ENCODE data around the gene IFT80.
"Not testable (repeated sequence)": the region's sequence is repeated elsewhere in the genome, so short reads cannot be mapped to it uniquely, and the experiment has no call there.

Gene IFT80

GRCh38 chr3:160330690-160331089 lies 68.3 kb downstream of the IFT80 start:
- Histone ChIP-seq H3K27ac (ENCODE audit: low read depth in 2 of 2, low read length in 2 of 2) (no peak overlapping the region), H3K9me3 (ENCODE audit: control insufficient read depth in 2 of 2, low read length in 2 of 2) (no peaks in the 10 kb centered on the region), H3K4me1 (ENCODE audit: control insufficient read depth in 2 of 2, insufficient read depth in 2 of 2, low read length in 2 of 2) (no peaks in the 10 kb centered on the region), H3K36me3 (ENCODE audit: control insufficient read depth in 2 of 2, insufficient read depth in 2 of 2, low read length in 2 of 2) (no peaks in the 10 kb centered on the region), H3K27me3 (ENCODE audit: control insufficient read depth in 2 of 2, insufficient read depth in 2 of 2, low read length in 2 of 2) (no peaks in the 10 kb centered on the region), H3K9ac (ENCODE audit: low read depth in 1 of 2, low read length in 2 of 2) (no peak overlapping the region), H3K4me3 (ENCODE audit: low read length in 2 of 2) (no peak overlapping the region)

GRCh38 chr3:160330109-160330508 lies 68.9 kb downstream of the IFT80 start:
- Histone ChIP-seq H3K4me3 (ENCODE audit: low read length in 2 of 2) (no peak overlapping the region), H3K27me3 (ENCODE audit: control insufficient read depth in 2 of 2, insufficient read depth in 2 of 2, low read length in 2 of 2) (no peaks in the 10 kb centered on the region), H3K27ac (ENCODE audit: low read depth in 2 of 2, low read length in 2 of 2) (no peak overlapping the region), H3K4me1 (ENCODE audit: control insufficient read depth in 2 of 2, insufficient read depth in 2 of 2, low read length in 2 of 2) (no peaks in the 10 kb centered on the region), H3K9ac (ENCODE audit: low read depth in 1 of 2, low read length in 2 of 2) (no peak overlapping the region), H3K9me3 (ENCODE audit: control insufficient read depth in 2 of 2, low read length in 2 of 2) (no peaks in the 10 kb centered on the region), H3K36me3 (ENCODE audit: control insufficient read depth in 2 of 2, insufficient read depth in 2 of 2, low read length in 2 of 2) (no peaks in the 10 kb centered on the region)

- not testable (repeated sequence) for H3K4me1 ChIP-seq (ENCODE audit: control insufficient read depth in 2 of 2, insufficient read depth in 2 of 2, low read length in 2 of 2); H3K4me3 ChIP-seq (ENCODE audit: low read length in 2 of 2); H3K9me3 ChIP-seq (ENCODE audit: control insufficient read depth in 2 of 2, low read length in 2 of 2); H3K36me3 ChIP-seq (ENCODE audit: control insufficient read depth in 2 of 2, insufficient read depth in 2 of 2, low read length in 2 of 2); H3K9ac ChIP-seq (ENCODE audit: low read depth in 1 of 2, low read length in 2 of 2); H3K27ac ChIP-seq (ENCODE audit: low read depth in 2 of 2, low read length in 2 of 2); H3K27me3 ChIP-seq (ENCODE audit: control insufficient read depth in 2 of 2, insufficient read depth in 2 of 2, low read length in 2 of 2)
Measured at GRCh38 chr3:160326286-160326685, 72.7 kb downstream of the IFT80 start.

- H3K27ac ChIP-seq (ENCODE audit: low read depth in 2 of 2, low read length in 2 of 2); H3K27me3 ChIP-seq (ENCODE audit: control insufficient read depth in 2 of 2, insufficient read depth in 2 of 2, low read length in 2 of 2); H3K36me3 ChIP-seq (ENCODE audit: control insufficient read depth in 2 of 2, insufficient read depth in 2 of 2, low read length in 2 of 2); H3K9me3 ChIP-seq (ENCODE audit: control insufficient read depth in 2 of 2, low read length in 2 of 2); H3K9ac ChIP-seq (ENCODE audit: low read depth in 1 of 2, low read length in 2 of 2); H3K4me1 ChIP-seq (ENCODE audit: control insufficient read depth in 2 of 2, insufficient read depth in 2 of 2, low read length in 2 of 2); H3K4me3 ChIP-seq (ENCODE audit: low read length in 2 of 2): not testable (repeated sequence)
Measured at GRCh38 chr3:160321821-160322220, 77.2 kb downstream of the IFT80 start.

GRCh38 chr3:160319322-160319721 lies 79.7 kb downstream of the IFT80 start:
- H3K9me3 ChIP-seq (ENCODE audit: control insufficient read depth in 2 of 2, low read length in 2 of 2) = no peaks in the 10 kb centered on the region
- no peak overlapping the region for H3K9ac ChIP-seq (ENCODE audit: low read depth in 1 of 2, low read length in 2 of 2)
- H3K4me1 ChIP-seq (ENCODE audit: control insufficient read depth in 2 of 2, insufficient read depth in 2 of 2, low read length in 2 of 2) = no peaks in the 10 kb centered on the region
- H3K36me3 ChIP-seq (ENCODE audit: control insufficient read depth in 2 of 2, insufficient read depth in 2 of 2, low read length in 2 of 2) = no peaks in the 10 kb centered on the region
- H3K4me3 ChIP-seq (ENCODE audit: low read length in 2 of 2) = no peak overlapping the region
- H3K27ac ChIP-seq (ENCODE audit: low read depth in 2 of 2, low read length in 2 of 2) = no peak overlapping the region
- no peaks in the 10 kb centered on the region for H3K27me3 ChIP-seq (ENCODE audit: control insufficient read depth in 2 of 2, insufficient read depth in 2 of 2, low read length in 2 of 2)

GRCh38 chr3:160314995-160315394 lies 84.0 kb downstream of the IFT80 start:
- Histone ChIP-seq H3K27me3 (ENCODE audit: control insufficient read depth in 2 of 2, insufficient read depth in 2 of 2, low read length in 2 of 2) (no peaks in the 10 kb centered on the region), H3K4me3 (ENCODE audit: low read length in 2 of 2) (no peak overlapping the region), H3K9me3 (ENCODE audit: control insufficient read depth in 2 of 2, low read length in 2 of 2) (no peaks in the 10 kb centered on the region), H3K4me1 (ENCODE audit: control insufficient read depth in 2 of 2, insufficient read depth in 2 of 2, low read length in 2 of 2) (no peaks in the 10 kb centered on the region), H3K27ac (ENCODE audit: low read depth in 2 of 2, low read length in 2 of 2) (no peak overlapping the region), H3K36me3 (ENCODE audit: control insufficient read depth in 2 of 2, insufficient read depth in 2 of 2, low read length in 2 of 2) (no peaks in the 10 kb centered on the region), H3K9ac (ENCODE audit: low read depth in 1 of 2, low read length in 2 of 2) (no peak overlapping the region)

- H3K27ac ChIP-seq (ENCODE audit: low read depth in 2 of 2, low read length in 2 of 2) = no peak overlapping the region
- no peak overlapping the region for H3K9ac ChIP-seq (ENCODE audit: low read depth in 1 of 2, low read length in 2 of 2)
Measured at GRCh38 chr3:160312014-160312624, 86.9 kb downstream of the IFT80 start.

GRCh38 chr3:160302806-160303205 lies 96.2 kb downstream of the IFT80 start:
- H3K4me3 ChIP-seq (ENCODE audit: low read length in 2 of 2) = no peak overlapping the region
- peaks cover 4 to 6% of the 10 kb centered on the region in 2 donors for H3K36me3 ChIP-seq (ENCODE audit: control insufficient read depth in 2 of 2, insufficient read depth in 2 of 2, low read length in 2 of 2)
- H3K27me3 ChIP-seq (ENCODE audit: control insufficient read depth in 2 of 2, insufficient read depth in 2 of 2, low read length in 2 of 2) = no peaks in the 10 kb centered on the region
- H3K4me1 ChIP-seq (ENCODE audit: control insufficient read depth in 2 of 2, insufficient read depth in 2 of 2, low read length in 2 of 2) = no peaks in the 10 kb centered on the region
- no peak overlapping the region for H3K9ac ChIP-seq (ENCODE audit: low read depth in 1 of 2, low read length in 2 of 2)
- no peak overlapping the region for H3K27ac ChIP-seq (ENCODE audit: low read depth in 2 of 2, low read length in 2 of 2)
- no peaks in the 10 kb centered on the region for H3K9me3 ChIP-seq (ENCODE audit: control insufficient read depth in 2 of 2, low read length in 2 of 2)

More at GRCh38 chr3:160312014-160312624, 86.9 kb downstream of the IFT80 start:
- Histone ChIP-seq H3K27me3 (ENCODE audit: control insufficient read depth in 2 of 2, insufficient read depth in 2 of 2, low read length in 2 of 2) (no peaks in the 10 kb centered on the region), H3K4me3 (ENCODE audit: low read length in 2 of 2) (no peak overlapping the region), H3K4me1 (ENCODE audit: control insufficient read depth in 2 of 2, insufficient read depth in 2 of 2, low read length in 2 of 2) (no peaks in the 10 kb centered on the region), H3K9me3 (ENCODE audit: control insufficient read depth in 2 of 2, low read length in 2 of 2) (no peaks in the 10 kb centered on the region), H3K36me3 (ENCODE audit: control insufficient read depth in 2 of 2, insufficient read depth in 2 of 2, low read length in 2 of 2) (peaks cover 2 to 3% of the 10 kb centered on the region in 2 donors)

- H3K9me3 ChIP-seq (ENCODE audit: control insufficient read depth in 2 of 2, low read length in 2 of 2) = no peaks in the 10 kb centered on the region
- no peaks in the 10 kb centered on the region for H3K27me3 ChIP-seq (ENCODE audit: control insufficient read depth in 2 of 2, insufficient read depth in 2 of 2, low read length in 2 of 2)
- H3K36me3 ChIP-seq (ENCODE audit: control insufficient read depth in 2 of 2, insufficient read depth in 2 of 2, low read length in 2 of 2) = peaks cover 0 to 4% of the 10 kb centered on the region in 2 donors
- H3K4me1 ChIP-seq (ENCODE audit: control insufficient read depth in 2 of 2, insufficient read depth in 2 of 2, low read length in 2 of 2) = no peaks in the 10 kb centered on the region
- no peak overlapping the region for H3K27ac ChIP-seq (ENCODE audit: low read depth in 2 of 2, low read length in 2 of 2)
- H3K9ac ChIP-seq (ENCODE audit: low read depth in 1 of 2, low read length in 2 of 2) = no peak overlapping the region
- no peak overlapping the region for H3K4me3 ChIP-seq (ENCODE audit: low read length in 2 of 2)
Measured at GRCh38 chr3:160296591-160296990, 102.4 kb downstream of the IFT80 start.

GRCh38 chr3:160291909-160292299 lies 107.1 kb downstream of the IFT80 start:
- no peaks in the 10 kb centered on the region for H3K9me3 ChIP-seq (ENCODE audit: control insufficient read depth in 2 of 2, low read length in 2 of 2)
- no peaks in the 10 kb centered on the region for H3K27me3 ChIP-seq (ENCODE audit: control insufficient read depth in 2 of 2, insufficient read depth in 2 of 2, low read length in 2 of 2)
- H3K4me3 ChIP-seq (ENCODE audit: low read length in 2 of 2) = no peak overlapping the region
- H3K4me1 ChIP-seq (ENCODE audit: control insufficient read depth in 2 of 2, insufficient read depth in 2 of 2, low read length in 2 of 2) = no peaks in the 10 kb centered on the region
- no peak overlapping the region for H3K9ac ChIP-seq (ENCODE audit: low read depth in 1 of 2, low read length in 2 of 2)
- H3K27ac ChIP-seq (ENCODE audit: low read depth in 2 of 2, low read length in 2 of 2) = no peak overlapping the region
- no peaks in the 10 kb centered on the region for H3K36me3 ChIP-seq (ENCODE audit: control insufficient read depth in 2 of 2, insufficient read depth in 2 of 2, low read length in 2 of 2)

All from mucosa of rectum (tissue), 2 donors.